Osteoblast (primary cell): ENCODE results near the gene ARHGEF17. TPM values are rescaled to one million over a fixed set of nuclear protein-coding genes. Genes with fewer than 3 reads are reported as not detected.

Experiments
- DNase-seq: peaks from one replicate; pipeline ENCODE4 v3.0.0; 2011; ENCODE audit warnings: low spot score, mixed read lengths; ENCODE audit not compliant: insufficient read length; ENCODE audit errors: missing footprints
- H2AFZ ChIP-seq: 2 replicates; pipeline ENCODE4 v1.6.0; 2011; ENCODE audit warnings: mild to moderate bottlenecking, low read length
- H3K27ac ChIP-seq: 2 replicates; pipeline ENCODE4 v1.5.1; 2011; ENCODE audit warnings: mild to moderate bottlenecking, low read depth, low read length, moderate library complexity
- H3K27me3 ChIP-seq: 2 replicates; pipeline ENCODE4 v1.6.0; 2012; ENCODE audit warnings: mild to moderate bottlenecking, control low read depth, inconsistent platforms, low read length, moderate library complexity; ENCODE audit not compliant: insufficient read depth
- H3K36me3 ChIP-seq: 2 replicates; pipeline ENCODE4 v1.5.1; 2011; ENCODE audit warnings: mild to moderate bottlenecking, low read length, control low read depth, moderate library complexity; ENCODE audit not compliant: insufficient read depth
- H3K4me1 ChIP-seq: 2 replicates; pipeline ENCODE4 v1.5.1; 2011; ENCODE audit warnings: mild to moderate bottlenecking, low read length, control low read depth, moderate library complexity; ENCODE audit not compliant: insufficient read depth
- H3K4me2 ChIP-seq: 2 replicates; pipeline ENCODE4 v1.6.0; 2011; ENCODE audit warnings: mild to moderate bottlenecking, low read length; ENCODE audit not compliant: insufficient read depth
- H3K4me3 ChIP-seq: fragments of 200-600 bp; sonication (generic); 3 replicates; pipeline ENCODE4 v1.5.1; 2012; ENCODE audit warnings: mild to moderate bottlenecking, low read length, inconsistent platforms; ENCODE audit not compliant: insufficient read depth
- H3K79me2 ChIP-seq: 2 replicates; pipeline ENCODE4 v1.6.0; 2012; ENCODE audit warnings: mild to moderate bottlenecking, low read length, control low read depth, inconsistent platforms; ENCODE audit not compliant: insufficient read depth
- H3K9me3 ChIP-seq: 2 replicates; pipeline ENCODE4 v1.5.1; 2011; ENCODE audit warnings: low read depth, low read length, control low read depth
- H4K20me1 ChIP-seq: 2 replicates; pipeline ENCODE4 v1.6.0; 2012; ENCODE audit warnings: mild to moderate bottlenecking, low read length, control low read depth; ENCODE audit not compliant: insufficient read depth
- total RNA-seq: library from RNA; depleted of rRNA; stranded (reverse); fragments of >200 nt; gene quantifications from 2 replicates; pipeline ENCODE4 v1.2.3, GENCODE V29; 2012
- TF ChIP-seq, protein P1 (sequence below): IDR thresholded peaks from 2 replicates; pipeline ENCODE4 v1.5.1; 2011; ENCODE audit warnings: mild to moderate bottlenecking, low read depth, low read length, moderate library complexity; ENCODE audit errors: extremely low read depth

The ARHGEF17 gene
- total RNA-seq, 1 donor, result 67.0 TPM

DNA sequence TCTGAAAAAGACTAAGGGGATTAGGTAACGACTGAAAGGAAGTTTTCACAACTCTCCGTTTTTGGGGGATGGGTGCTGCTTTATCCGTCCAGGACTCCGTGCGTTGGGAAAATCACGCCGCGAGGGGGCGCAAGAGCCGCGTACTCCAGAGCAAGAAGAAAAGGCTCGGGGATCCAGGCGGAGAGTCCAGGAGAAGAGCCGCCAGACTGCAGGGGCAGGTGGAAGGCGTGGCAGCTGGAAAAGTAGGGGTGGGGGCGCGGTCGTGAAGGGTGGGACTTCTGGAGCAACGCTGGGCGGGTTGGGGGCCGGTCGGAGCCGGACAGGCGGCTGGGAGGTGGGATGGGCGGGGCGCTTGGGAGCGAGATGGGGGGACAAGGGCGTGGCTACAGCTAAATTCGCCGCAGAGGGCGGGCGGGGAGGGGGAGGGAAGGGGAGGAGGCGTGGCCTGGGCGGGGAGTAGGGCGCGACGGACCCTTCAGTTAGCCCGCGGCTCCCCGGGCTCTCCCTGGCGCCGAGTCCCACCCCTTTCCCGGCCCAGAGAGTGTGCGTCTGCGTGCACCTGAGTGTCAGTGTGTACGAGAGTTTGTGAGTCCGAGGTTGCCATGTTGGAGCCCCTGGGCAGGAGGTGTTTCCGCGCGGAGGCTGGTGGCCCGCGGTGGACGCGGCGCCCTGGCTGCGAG, 613 bp upstream of the ARHGEF17 start:
- Histone ChIP-seq H3K4me1 (peaks cover 39% of the 10 kb centered on the region), H3K79me2 (peaks cover 33% of the 10 kb centered on the region), H2AFZ (peak overlapping the region; percentile 93), H3K36me3 (peaks cover 18% of the 10 kb centered on the region), H3K27ac (peak overlapping the region; percentile 98), H3K9me3 (no peaks in the 10 kb centered on the region), H3K27me3 (no peaks in the 10 kb centered on the region), H3K4me3 (peak overlapping the region; percentile 89), H4K20me1 (peaks cover 31% of the 10 kb centered on the region), H3K4me2 (peak overlapping the region; percentile 99)
- peak; percentile 98 for DNase-seq
- TF ChIP-seq, protein P1, sequence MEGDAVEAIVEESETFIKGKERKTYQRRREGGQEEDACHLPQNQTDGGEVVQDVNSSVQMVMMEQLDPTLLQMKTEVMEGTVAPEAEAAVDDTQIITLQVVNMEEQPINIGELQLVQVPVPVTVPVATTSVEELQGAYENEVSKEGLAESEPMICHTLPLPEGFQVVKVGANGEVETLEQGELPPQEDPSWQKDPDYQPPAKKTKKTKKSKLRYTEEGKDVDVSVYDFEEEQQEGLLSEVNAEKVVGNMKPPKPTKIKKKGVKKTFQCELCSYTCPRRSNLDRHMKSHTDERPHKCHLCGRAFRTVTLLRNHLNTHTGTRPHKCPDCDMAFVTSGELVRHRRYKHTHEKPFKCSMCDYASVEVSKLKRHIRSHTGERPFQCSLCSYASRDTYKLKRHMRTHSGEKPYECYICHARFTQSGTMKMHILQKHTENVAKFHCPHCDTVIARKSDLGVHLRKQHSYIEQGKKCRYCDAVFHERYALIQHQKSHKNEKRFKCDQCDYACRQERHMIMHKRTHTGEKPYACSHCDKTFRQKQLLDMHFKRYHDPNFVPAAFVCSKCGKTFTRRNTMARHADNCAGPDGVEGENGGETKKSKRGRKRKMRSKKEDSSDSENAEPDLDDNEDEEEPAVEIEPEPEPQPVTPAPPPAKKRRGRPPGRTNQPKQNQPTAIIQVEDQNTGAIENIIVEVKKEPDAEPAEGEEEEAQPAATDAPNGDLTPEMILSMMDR, result peak; percentile 86

DNA sequence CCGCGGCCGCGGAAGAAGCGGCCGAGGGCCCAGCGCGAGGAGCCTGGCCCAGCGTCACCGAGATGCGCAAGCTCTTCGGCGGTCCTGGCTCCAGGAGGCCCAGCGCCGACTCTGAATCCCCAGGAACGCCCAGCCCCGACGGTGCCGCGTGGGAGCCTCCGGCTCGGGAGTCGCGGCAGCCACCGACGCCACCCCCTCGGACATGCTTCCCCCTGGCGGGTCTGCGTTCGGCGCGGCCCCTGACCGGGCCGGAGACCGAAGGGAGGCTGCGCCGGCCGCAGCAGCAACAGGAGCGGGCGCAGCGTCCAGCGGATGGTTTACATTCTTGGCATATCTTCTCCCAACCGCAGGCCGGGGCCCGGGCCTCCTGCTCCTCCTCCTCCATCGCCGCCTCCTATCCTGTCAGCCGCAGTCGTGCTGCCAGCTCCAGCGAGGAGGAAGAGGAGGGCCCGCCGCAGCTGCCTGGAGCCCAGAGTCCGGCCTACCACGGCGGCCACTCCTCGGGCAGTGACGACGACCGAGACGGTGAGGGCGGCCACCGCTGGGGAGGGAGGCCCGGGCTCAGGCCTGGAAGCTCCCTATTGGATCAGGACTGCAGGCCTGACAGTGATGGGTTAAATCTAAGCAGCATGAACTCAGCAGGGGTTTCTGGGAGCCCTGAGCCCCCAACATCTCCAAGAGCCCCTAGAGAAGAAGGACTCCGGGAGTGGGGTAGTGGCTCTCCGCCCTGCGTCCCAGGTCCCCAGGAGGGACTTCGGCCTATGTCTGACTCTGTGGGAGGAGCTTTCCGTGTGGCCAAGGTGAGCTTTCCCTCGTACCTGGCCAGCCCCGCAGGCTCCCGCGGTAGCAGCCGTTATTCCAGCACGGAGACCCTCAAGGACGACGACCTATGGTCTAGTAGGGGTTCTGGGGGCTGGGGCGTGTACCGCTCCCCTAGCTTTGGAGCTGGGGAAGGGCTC, 1.2 kb downstream of the ARHGEF17 start:
- Histone ChIP-seq H3K9me3 (no peaks in the 10 kb centered on the region), H2AFZ (peak overlapping the region; percentile 59), H4K20me1 (peaks cover 49% of the 10 kb centered on the region), H3K4me2 (peak overlapping the region; percentile 90), H3K4me1 (peaks cover 56% of the 10 kb centered on the region), H3K27me3 (no peaks in the 10 kb centered on the region), H3K79me2 (peaks cover 51% of the 10 kb centered on the region), H3K4me3 (peak overlapping the region; percentile 89), H3K36me3 (peaks cover 18% of the 10 kb centered on the region), H3K27ac (peak overlapping the region; percentile 98)
- DNase-seq, result peak; percentile 99
- TF ChIP-seq, protein P1, result no peak

DNA sequence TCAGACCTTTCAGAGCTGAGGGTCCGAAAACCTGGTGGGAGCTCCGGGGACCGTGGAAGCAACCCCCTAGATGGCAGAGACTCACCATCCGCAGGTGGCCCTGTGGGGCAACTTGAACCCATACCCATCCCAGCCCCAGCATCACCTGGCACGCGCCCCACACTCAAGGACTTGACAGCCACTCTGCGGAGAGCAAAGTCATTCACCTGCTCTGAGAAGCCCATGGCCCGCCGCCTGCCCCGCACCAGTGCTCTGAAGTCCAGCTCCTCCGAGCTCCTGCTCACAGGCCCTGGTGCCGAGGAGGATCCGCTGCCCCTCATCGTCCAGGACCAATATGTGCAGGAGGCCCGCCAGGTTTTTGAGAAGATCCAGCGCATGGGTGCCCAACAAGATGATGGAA, 2.0 kb downstream of the ARHGEF17 start:
- Histone ChIP-seq H3K9me3 (no peaks in the 10 kb centered on the region), H3K4me1 (peaks cover 65% of the 10 kb centered on the region), H3K36me3 (peaks cover 18% of the 10 kb centered on the region), H2AFZ (no peak overlapping the region), H3K79me2 (peaks cover 59% of the 10 kb centered on the region), H3K4me2 (peak overlapping the region; percentile 90), H3K27ac (peak overlapping the region; percentile 98), H4K20me1 (peaks cover 57% of the 10 kb centered on the region), H3K27me3 (no peaks in the 10 kb centered on the region), H3K4me3 (peak overlapping the region; percentile 89)
- DNase-seq, result no peak
- TF ChIP-seq, protein P1, result no peak
